NCI-H69 (cell line): ENCODE results near the gene TRIM6.
"Not testable (repeated sequence)": the region's sequence is repeated elsewhere in the genome, so short reads cannot be mapped to it uniquely, and the experiment has no call there.

Source experiments
- DNase-seq: peaks from one replicate; lab custom pipeline; 2025; lab: John Stamatoyannopoulos, UW

The TRIM6 gene, protein sequence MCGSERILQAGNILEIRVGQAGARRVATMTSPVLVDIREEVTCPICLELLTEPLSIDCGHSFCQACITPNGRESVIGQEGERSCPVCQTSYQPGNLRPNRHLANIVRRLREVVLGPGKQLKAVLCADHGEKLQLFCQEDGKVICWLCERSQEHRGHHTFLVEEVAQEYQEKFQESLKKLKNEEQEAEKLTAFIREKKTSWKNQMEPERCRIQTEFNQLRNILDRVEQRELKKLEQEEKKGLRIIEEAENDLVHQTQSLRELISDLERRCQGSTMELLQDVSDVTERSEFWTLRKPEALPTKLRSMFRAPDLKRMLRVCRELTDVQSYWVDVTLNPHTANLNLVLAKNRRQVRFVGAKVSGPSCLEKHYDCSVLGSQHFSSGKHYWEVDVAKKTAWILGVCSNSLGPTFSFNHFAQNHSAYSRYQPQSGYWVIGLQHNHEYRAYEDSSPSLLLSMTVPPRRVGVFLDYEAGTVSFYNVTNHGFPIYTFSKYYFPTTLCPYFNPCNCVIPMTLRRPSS

GRCh38 chr11:5596607-5597201, at the start of gene TRIM6:
TRIM6 (plus strand) TSS chr11:5596637; CDS start chr11:5596898, 261 bp downstream.
- peak; percentile 16 for DNase-seq

GRCh38 chr11:5547982-5548381, 48.5 kb upstream of the TRIM6 start:
- no peak for DNase-seq

- DNase-seq, result no peak
Measured at GRCh38 chr11:5548440-5548839, 48.0 kb upstream of the TRIM6 start, which contains the start of gene OR52H1. OR52H1 (minus strand) TSS chr11:5548540; CDS start chr11:5545505, 3,035 bp downstream.

DNA sequence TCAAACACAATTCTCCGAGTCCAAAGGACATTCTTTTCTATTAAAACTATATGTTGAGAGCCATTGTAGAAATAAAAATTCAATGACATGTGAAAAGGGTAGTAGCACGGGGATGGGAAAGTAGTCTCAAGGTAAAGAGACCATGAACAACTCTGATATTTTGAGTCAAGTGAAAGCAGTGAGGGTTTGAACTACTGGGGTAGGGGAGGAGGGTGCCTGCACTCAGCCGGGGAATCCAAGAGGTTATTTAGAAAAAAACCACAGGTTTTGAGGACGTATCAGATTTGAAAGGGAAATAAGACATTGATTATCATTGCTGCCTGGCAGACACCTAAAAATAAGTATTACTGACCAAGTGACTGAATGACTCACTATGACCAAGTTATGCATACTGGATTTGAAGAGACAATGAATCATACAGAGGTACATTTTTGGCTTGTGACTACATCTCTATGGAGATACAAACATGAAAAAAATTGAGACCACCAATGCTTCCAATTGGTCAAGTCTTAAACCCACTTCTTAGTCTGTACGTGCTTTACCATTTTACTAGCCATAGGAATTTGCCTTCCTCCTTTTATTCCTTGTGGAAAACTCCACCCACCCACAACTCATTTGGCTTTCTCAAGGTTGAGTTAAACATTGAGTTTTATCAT, 45.9 kb upstream of the TRIM6 start:
- no peak for DNase-seq

GRCh38 chr11:5553343-5553742, 43.1 kb upstream of the TRIM6 start:
- no peak for DNase-seq

DNA sequence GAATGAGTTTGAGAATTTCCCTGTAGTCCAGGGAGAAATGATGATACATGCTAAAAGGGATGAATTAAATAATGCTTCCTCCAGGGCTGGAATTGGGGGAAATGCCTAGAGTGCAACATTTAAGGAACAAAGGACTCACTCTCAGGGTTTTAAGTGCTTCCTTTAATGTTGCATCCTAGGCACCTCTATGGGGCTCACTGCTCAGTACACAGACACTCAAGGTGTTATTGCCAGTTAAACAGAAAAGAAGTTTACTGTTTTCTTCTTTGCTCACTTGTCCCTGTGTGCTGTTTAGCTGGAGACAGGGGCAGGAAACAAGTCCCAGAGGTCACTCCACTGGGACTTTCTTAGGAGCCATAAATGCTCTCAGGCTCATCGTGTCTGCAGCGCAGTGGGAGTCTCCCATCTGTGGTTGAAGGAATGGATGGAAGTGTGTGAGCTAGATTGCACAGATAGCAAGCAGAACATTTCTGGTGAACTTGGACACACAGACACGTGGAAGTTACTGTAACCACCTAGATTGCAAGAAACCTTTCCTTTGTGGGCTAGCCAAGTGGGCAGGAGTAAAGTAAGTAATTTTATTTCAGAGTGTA, 39.7 kb upstream of the TRIM6 start:
- no peak for DNase-seq

GRCh38 chr11:5557751-5558150, 38.7 kb upstream of the TRIM6 start:
- no peak for DNase-seq

GRCh38 chr11:5564259-5565019, 32.0 kb upstream of the TRIM6 start:
- DNase-seq, result no peak

DNA sequence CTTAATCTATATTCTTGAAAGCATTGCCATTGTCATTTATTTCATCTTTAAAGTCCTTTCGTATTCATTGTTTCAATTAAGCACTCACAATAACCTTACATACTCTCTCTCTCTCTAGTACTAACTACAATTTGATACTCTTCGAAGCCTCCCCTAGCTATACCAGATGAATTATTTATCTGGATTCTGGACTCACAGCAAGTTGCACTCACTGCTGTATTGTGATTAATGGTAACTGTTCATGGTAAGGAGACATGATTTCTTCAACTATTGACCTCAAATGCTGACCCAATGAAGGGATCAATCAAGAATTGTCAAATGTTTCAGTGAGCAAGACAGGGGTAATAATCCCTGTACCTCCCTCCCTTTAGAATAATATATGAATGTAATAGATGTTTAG, 21.8 kb upstream of the TRIM6 start:
- no peak for DNase-seq

DNA sequence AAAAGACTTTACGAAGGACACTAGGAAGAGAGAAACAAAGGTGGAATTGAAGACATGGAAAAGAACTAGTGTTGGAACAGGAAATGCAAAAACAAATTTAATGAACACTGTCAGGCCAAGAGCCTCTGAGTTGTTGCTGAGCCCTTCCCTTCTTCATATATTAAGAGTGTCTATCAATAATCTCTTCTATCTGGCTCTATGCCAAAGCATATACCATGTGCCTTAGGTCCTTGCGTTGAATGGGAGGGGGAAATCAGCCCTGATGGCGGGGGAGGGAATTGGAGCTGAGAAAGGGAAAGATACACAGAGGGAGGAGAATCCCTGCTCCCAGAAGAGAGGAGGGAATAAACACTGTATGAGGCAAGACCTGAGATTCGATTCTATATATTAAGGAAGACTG, 21.3 kb upstream of the TRIM6 start:
- DNase-seq, result no peak

DNA sequence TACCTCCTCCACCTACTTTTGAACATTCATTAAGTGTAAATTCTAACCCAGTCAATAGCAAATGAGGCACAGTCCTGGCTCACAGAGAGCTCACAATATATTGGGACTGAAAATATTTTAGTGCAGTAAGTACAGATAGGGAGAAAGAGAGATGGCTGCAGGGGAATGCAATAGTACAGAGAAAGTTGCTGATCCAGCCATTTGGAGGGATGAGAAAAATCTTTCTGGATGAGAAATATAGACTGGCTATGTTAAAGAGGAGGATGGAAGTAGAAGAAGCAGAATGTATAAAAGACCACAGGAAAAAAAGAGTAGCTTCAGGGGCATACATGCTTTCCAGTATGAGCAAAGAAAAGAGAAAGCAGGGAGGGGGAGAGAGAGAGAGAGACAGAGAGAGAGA, 19.3 kb upstream of the TRIM6 start:
- no peak for DNase-seq

DNA sequence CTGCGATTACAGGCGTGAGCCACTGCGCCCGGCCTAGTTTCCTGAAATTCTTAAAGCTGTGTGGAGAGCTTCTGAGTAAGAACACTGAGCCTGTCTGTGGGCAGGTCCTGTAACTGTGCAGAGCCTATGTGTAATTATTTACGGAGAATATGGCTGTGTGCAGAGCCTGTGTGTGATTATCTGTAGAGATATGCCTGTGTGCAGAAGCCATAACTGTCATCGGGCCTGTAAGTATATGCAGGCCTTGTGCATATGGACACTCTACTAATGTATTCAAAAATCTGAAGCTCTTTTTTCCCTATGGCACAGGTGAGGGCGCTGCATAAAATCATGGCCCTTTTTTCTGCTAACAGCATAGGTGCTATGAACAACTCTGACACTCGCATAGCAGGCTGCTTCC, 15.9 kb upstream of the TRIM6 start, which contains the start of gene OR52B6:
TSS of gene OR52B6 (plus strand) at position 301 of the 400 bp plus-strand sequence. CDS start at position 301, 0 bp downstream.
- no peak for DNase-seq

GRCh38 chr11:5581014-5581413, 15.4 kb upstream of the TRIM6 start:
- no peak for DNase-seq

GRCh38 chr11:5584458-5584857, 12.0 kb upstream of the TRIM6 start:
- not testable (repeated sequence) for DNase-seq

- not testable (repeated sequence) for DNase-seq
Measured at GRCh38 chr11:5589906-5590305, 6.5 kb upstream of the TRIM6 start.

DNA sequence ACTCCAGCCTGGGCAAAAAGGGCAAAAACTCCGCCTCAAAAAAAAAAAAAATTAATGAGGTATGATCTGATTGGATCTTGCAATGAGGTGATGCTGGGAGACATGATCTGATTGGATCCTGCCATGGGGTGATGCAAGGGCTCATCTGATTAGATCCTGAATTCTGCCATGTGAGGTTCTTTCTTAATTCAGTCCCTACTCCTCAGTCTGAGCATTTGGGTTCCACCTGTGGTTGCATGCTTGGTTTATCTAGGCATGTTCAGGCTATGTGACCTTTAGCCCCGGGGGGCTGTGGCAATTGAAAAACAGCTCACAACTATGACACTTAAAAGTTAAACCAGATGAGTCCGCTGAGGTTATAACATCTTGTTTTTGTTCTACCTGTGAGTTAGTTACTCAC, 4.8 kb upstream of the TRIM6 start:
- no peak for DNase-seq

DNA sequence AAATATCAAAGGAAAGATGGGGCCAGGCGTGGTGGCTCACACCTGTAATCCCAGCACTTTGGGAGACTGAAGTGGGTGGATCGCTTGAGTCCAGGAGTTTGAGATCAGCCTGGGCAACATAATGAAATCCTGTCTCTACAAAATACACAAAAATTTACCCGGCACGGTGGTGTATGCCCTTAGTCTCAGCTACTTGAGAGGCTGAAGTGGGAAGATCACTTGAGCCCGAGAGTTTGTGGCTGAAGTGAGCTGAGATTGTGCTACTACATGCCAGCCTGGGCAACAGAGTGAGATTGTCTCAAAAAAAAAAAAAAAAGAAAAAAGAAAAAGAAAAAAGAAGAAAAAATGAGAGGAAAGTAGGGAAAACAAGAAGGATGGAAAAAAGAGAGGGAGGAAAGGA, 3.8 kb upstream of the TRIM6 start:
- no peak for DNase-seq

DNA sequence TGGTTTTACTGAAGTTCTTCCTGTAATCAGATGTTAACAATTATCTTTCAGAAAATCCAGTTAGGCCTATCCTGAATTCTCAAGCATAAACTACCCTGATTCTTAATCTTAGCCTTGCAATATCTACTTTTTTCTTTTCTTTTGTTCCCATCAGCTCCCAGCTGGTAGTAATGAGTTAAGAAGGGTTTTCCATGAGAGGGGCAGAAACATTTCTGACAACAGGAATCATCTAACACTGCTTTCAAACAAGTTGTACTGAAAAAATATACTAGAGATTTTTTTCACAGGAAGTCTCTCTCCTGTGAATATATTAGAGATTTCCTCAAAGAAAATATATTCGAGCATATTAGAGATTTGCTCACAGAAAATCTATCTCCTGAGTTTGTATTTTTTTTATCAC, 3.3 kb upstream of the TRIM6 start:
- DNase-seq, result no peak

- no peak for DNase-seq
Measured at GRCh38 chr11:5597953-5598352, 1.5 kb downstream of the TRIM6 start.

DNA sequence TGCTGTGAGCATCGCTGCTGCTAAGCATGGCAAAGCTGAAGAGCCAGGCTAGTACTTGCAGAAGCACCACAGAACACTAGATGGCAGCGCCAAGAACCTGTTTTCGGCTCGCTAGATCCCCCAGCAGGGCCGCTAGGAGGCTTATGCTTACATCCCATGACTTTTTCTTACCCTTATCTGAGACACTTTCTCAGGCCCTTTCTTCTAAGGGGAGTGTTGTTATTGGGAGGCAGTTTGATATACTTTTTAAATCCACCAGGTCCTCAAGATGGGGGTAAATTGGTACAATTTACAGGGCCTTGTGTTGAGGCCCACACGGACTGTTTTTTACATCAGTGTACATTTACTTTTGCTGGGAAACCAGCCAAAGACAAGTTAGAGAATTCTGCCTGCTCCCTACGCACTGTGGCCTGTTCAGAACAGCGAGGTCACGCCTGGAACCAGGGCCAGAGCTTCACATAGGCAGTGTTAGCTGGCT, 4.0 kb downstream of the TRIM6 start:
- DNase-seq, result peak; percentile 30

- DNase-seq, result not testable (repeated sequence)
Measured at GRCh38 chr11:5602791-5603190, 6.4 kb downstream of the TRIM6 start.
